Measurements from ENCODE around the gene SWAP70.
"Not testable (repeated sequence)": the region's sequence is repeated elsewhere in the genome, so short reads cannot be mapped to it uniquely, and the experiment has no call there.

The SWAP70 gene

GRCh38 chr11:9663699-9664275, at the start of gene SWAP70:
SWAP70 (plus strand) TSS chr11:9664077; CDS start chr11:9664180, 103 bp downstream.
- no peak for DNase-seq

DNA sequence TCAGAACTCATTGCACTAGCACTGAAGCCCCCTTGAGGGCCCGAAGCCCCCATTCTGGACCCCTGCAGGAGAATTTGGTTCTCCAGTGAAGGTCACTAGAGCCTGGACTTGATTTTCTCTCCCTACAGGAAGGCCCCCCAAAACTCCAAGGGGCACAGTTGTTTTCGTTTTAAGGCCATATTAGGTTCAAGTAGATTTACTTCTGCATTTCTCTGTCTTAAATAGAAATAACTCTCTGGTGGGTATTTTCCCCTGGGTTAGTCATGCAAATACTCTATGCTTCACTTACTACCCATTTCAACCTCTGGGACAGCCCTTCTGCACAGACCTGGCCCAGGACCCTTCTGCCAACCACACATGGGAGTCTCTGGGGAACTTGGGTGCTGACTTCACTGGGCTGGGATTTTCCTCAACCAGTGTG, 48.8 kb upstream of the SWAP70 start:
- no peak for DNase-seq

GRCh38 chr11:9616042-9616675, 47.7 kb upstream of the SWAP70 start:
- DNase-seq: no peak

DNA sequence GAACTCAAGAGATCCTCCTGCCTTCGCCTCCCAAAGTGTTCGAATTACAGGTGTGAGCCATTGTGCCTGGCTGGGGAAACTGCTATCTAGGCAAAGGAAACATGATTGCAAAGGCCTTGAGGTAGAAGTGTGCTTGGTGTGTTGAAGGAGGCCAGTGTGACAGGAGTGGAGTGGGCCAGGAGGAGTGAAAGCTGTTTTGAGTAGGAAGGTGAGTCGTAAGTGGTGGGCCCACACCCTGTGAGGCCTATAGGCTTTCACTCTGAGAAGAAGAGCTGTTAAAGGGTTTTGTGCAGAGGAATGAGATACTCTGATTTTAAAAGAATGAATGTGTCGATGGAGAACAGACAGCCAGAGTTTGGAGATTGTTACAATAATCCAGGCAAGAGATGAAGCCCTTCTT, 47.0 kb upstream of the SWAP70 start:
- DNase-seq: no peak

GRCh38 chr11:9617940-9618339, 45.9 kb upstream of the SWAP70 start:
- DNase-seq: no peak

DNA sequence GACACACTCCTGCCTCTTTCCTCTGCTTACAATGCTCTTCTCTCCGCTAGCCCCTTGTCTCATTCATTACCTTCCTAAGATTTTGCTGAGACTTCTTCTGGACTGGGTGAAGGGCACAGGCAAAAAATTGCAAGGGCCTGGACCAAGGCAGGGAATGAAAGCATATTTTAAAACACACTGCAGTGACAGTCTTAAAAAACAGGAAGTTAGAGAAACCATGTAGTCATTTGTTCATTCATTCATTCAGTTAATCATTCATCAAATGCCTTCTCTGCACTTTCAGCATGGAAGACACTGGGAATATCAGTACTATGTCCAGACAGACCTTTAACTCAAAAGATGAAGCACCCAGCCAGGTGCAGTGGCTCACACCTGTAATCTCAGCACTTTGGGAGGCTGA, 44.9 kb upstream of the SWAP70 start:
- DNase-seq: no peak

- DNase-seq: no peak
These were observed 43.9 kb upstream of the SWAP70 start for GRCh38 chr11:9619971-9620370.

GRCh38 chr11:9622353-9622752, 41.5 kb upstream of the SWAP70 start:
- not testable (repeated sequence) for DNase-seq

- DNase-seq: not testable (repeated sequence)
These were observed 40.8 kb upstream of the SWAP70 start for GRCh38 chr11:9623053-9623452.

DNA sequence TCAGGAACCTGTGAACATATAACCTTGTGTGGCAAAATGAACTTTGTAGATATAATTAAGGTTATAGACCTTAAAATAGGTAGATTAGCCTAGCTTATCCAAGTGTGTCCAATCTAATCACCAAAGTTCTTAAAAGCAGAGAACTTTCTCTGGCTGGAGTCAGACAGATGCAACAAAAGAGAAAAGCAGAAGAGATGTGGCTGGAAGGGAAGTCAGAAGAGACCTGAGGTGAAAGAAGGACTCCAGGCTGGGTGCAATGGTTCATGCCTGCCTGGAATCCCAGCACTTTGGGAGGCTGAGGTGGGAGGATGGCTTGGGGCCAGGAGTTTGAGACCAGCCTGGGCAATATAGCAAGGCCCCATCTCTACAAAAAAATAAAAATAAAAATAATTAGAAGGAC, 39.4 kb upstream of the SWAP70 start:
- DNase-seq: no peak

- no peak for DNase-seq
These were observed 38.7 kb upstream of the SWAP70 start for GRCh38 chr11:9625162-9625561.

DNA sequence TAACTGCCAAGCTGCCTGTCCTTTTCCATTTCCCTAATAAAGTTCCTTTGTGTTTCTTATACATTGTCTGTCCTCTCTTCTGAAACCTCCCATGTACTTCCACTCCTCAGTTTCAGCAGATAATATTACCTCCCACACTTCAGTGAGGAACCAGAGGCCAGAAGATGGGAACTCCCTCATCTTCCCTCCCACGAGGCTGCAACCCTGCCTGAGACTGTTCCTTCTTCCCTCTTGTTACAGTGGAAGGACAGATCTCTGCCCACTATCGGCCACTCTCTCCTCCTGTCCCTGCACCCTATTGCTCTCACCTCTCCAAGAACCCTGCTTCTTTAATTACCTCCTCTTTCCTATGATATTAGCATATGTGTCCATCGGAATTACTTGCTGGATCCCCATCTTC, 38.1 kb upstream of the SWAP70 start:
- no peak for DNase-seq

GRCh38 chr11:9626496-9627394, 37.1 kb upstream of the SWAP70 start:
- no peak for DNase-seq

DNA sequence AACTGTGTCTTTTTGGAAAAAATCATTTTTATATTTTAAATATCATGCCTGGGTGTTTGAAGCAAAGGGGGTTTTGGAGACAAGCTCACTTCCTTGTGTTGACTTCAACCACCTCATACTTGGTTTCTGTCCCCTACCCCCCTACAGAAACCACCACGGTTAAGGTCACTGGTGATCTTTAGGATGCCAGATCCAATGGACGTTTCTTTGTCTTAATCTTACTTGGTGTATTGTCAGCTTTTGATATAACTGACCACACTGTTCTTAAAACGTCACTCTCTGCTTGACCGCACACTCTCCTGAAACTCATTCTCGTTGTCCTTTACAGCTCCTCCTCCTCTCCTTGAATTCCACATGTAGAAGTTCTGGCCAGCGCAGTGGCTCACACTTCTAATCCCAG, 34.8 kb upstream of the SWAP70 start:
- DNase-seq: no peak

- DNase-seq: no peak
These were observed 30.2 kb upstream of the SWAP70 start for GRCh38 chr11:9633679-9634078.

DNA sequence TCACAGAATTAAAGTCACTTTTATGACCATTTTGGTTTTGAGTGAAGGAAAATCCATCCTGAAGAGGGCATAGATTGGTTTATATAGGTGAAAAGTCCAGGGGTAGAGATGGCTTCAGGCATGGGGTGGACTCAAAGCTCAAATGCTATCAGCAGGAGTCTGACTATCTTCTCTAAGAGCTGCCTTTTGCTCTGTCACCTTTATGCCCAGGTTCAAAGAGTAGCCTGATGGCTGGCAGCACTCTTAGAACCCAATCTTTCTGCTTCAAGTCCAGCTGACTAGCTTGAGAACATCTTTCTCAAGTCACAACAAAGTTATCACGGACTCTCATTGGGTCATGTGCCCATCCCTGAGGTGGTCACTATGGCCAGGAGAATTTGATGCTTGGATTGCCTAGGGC, 27.2 kb upstream of the SWAP70 start:
- no peak for DNase-seq

- DNase-seq: no peak
These were observed 24.8 kb upstream of the SWAP70 start for GRCh38 chr11:9639099-9639498.

GRCh38 chr11:9639985-9640384, 23.9 kb upstream of the SWAP70 start:
- no peak for DNase-seq

DNA sequence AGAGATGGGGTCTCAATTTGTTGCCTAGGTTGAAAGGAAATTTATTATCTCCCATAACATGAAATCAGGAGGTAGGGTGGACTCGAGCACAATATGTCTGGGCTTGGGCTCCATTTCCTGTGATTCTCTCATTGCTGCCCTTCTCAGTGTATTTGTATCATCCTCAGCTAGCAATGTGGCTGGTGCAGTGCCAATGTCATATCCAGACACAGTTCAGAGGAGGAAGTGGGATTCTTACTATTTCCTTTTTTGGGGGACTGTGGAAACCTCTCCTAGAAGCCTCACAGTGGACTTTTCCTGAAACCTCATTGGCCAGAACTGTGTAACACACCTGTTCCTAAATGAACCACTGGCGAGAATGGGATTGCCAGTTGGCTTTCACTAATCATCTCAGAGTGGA, 21.0 kb upstream of the SWAP70 start:
- DNase-seq: no peak

DNA sequence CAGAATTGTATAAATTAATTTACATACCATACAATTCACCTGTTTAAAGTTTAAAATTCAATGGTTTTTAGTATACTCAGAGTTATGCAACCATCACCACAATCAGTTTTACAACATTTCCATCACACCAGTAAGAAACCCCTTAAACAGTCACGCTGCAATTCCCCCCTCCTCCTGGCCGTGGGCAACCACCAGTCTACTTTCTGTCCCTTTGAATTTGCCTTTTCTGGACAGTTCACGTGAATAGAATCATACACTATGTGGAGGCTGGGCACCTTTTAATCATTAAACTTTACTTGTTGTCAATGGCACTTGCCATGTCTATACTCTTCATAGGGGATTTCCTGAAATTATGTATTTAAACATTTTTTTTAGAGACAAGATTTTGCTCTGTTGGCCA, 20.1 kb upstream of the SWAP70 start:
- no peak for DNase-seq

DNA sequence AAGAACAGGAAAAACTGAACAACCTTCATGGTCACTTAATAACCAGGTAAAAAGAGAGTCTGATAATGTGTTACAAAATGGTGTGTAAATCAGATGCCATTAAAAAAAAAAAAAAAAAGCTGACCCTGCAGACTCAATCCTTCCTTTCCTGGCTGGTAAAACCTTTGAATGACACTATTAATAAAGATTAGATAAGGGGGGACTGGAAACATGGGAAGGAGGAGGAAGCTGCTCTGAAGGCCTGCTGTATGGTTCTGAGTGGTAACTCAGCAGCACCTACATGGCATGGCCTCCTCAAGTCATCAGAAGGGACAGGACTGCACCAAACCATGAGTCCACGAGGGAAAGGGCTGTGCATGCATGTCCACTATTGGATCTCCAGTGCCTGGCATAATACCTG, 18.0 kb upstream of the SWAP70 start:
- DNase-seq: no peak

DNA sequence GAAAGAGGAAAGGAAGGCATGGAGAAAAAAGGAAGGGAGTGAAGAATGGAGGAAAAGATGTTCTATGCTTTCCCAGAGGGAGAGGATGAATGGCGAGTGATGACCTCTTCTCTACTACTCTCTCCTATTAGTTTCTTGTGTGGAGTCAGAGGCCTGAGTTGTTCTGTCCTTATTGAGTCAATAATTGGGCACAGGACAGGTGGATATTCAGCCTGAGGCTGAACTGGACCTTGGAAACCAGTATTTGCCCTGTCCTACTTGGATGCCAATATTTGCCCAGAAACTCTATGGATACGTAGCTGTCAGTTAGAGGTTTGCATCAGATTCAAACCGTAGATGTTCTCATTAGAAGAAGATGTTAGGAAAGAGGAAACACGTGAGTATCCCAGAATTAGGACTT, 17.6 kb upstream of the SWAP70 start:
- no peak for DNase-seq

- no peak for DNase-seq
These were observed 12.4 kb upstream of the SWAP70 start for GRCh38 chr11:9651481-9651880.
